Type B pancreatic cell (in vitro differentiated cells): ENCODE data around the gene TICAM2. TPM values are rescaled to one million over a fixed set of nuclear protein-coding genes. Genes with fewer than 3 reads are reported as not detected.

Experiments
- DNase-seq: peaks from one replicate; pipeline ENCODE4 v3.0.0; 2021; ENCODE audit warnings: mixed read lengths; ENCODE audit not compliant: unreplicated experiment; ENCODE audit errors: extremely low spot score
- H3K27ac Mint-ChIP-seq: 2 replicates; pipeline ENCODE4 v1.8.0; 2021; ENCODE audit warnings: mild to moderate bottlenecking, mixed read lengths
- H3K27me3 Mint-ChIP-seq: 2 replicates; pipeline ENCODE4 v1.8.0; 2021; ENCODE audit warnings: mixed read lengths
- H3K36me3 Mint-ChIP-seq: 2 replicates; pipeline ENCODE4 v1.8.0; 2021; ENCODE audit warnings: mixed read lengths
- H3K4me1 Mint-ChIP-seq: one replicate; pipeline ENCODE4 v1.8.0; 2021; ENCODE audit warnings: mixed read lengths; ENCODE audit not compliant: unreplicated experiment
- H3K4me3 Mint-ChIP-seq: 2 replicates; pipeline ENCODE4 v1.8.0; 2021; ENCODE audit warnings: mild to moderate bottlenecking, mixed read lengths
- H3K9me3 Mint-ChIP-seq: 2 replicates; pipeline ENCODE4 v1.8.0; 2021; ENCODE audit warnings: mixed read lengths
- total RNA-seq: library from RNA; stranded (reverse); gene quantifications from 2 replicates; pipeline ENCODE4 v1.2.1, GENCODE V29; 2021; ENCODE audit warnings: low replicate concordance
- TF ChIP-seq, protein P1 (sequence below): fragments of 200-600 bp; sonication (generic); conservative IDR thresholded peaks from 2 replicates; pipeline ENCODE4 v1.5.0; 2021; ENCODE audit warnings: antibody characterized with exemption, mild to moderate bottlenecking

Gene TICAM2
- total RNA-seq, 1 donor from 2014 or later: 1.1 TPM

DNA sequence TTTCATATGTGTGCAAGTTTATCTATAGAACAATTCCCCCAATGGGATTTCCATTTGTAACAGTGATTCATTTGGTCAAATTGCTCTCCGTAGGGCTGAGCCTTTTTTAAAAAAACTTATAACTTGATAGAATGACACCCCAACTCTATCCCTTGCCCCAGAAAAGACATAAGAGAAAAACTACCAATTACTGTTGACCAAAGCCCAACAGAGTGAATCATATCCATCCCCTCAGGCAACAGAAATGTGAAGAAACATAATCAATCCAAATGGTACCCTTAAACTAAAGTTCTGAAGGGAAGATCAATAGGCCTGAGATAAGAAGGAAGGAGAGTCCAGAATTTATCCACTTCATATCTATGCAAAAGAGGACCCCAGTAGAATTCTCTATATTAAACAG is 17.8 kb downstream of the TICAM2 start:
- DNase-seq: no peak
- TF ChIP-seq, protein P1, sequence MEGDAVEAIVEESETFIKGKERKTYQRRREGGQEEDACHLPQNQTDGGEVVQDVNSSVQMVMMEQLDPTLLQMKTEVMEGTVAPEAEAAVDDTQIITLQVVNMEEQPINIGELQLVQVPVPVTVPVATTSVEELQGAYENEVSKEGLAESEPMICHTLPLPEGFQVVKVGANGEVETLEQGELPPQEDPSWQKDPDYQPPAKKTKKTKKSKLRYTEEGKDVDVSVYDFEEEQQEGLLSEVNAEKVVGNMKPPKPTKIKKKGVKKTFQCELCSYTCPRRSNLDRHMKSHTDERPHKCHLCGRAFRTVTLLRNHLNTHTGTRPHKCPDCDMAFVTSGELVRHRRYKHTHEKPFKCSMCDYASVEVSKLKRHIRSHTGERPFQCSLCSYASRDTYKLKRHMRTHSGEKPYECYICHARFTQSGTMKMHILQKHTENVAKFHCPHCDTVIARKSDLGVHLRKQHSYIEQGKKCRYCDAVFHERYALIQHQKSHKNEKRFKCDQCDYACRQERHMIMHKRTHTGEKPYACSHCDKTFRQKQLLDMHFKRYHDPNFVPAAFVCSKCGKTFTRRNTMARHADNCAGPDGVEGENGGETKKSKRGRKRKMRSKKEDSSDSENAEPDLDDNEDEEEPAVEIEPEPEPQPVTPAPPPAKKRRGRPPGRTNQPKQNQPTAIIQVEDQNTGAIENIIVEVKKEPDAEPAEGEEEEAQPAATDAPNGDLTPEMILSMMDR: no peak
- Mint-ChIP-seq H3K27me3 (no peaks in the 10 kb centered on the region), H3K27ac (no peak overlapping the region), H3K36me3 (no peaks in the 10 kb centered on the region), H3K9me3 (no peaks in the 10 kb centered on the region), H3K4me1 (no peaks in the 10 kb centered on the region), H3K4me3 (no peak overlapping the region)

DNA sequence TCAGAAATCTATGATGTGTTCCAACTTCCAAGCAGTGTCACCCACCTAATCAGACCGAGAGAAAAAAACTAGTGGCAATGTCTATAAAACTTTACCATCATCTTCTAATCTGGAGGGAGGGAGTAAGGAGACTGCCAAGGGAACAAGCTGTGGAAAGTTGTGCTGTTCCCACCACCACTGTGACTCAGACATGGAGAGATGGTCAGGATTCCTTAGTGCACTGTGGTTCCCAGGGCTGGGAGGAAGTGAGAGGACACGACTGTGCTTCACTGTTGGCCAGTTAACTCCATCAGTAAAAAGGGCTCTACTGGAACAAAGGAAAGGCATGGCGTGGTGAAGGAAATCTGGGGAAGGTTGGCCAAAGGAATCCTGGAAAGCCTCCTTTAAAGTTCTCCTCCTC is 18.8 kb downstream of the TICAM2 start:
- DNase-seq: no peak
- no peaks in the 10 kb centered on the region for H3K36me3 Mint-ChIP-seq
- H3K4me1 Mint-ChIP-seq: no peaks in the 10 kb centered on the region
- TF ChIP-seq, protein P1: no peak
- H3K4me3 Mint-ChIP-seq: no peak overlapping the region
- H3K27ac Mint-ChIP-seq: no peak overlapping the region
- no peaks in the 10 kb centered on the region for H3K27me3 Mint-ChIP-seq
- H3K9me3 Mint-ChIP-seq: no peaks in the 10 kb centered on the region

DNA sequence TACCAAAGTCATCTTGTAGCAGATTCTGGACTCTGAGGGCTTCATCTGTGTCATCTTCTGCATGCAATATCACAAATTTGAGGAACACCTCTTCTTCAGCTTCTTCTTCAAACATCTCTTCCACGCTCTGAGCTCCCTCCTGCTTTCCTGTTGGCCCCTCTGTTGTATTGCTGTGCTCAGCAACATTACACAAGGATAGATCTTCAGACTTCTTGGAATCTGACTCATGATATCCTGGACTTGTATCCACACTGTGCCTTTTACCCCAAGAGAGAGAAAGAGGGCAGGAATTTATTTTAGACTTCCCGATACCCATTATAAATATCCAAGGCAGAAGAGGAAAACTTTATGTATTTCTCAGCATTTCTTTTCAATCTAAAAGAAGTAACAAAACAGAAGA is 21.3 kb downstream of the TICAM2 start:
- Mint-ChIP-seq H3K9me3 (no peaks in the 10 kb centered on the region), H3K4me3 (no peak overlapping the region), H3K4me1 (no peaks in the 10 kb centered on the region), H3K36me3 (no peaks in the 10 kb centered on the region), H3K27me3 (no peaks in the 10 kb centered on the region), H3K27ac (no peak overlapping the region)
- TF ChIP-seq, protein P1: no peak
- DNase-seq: no peak

DNA sequence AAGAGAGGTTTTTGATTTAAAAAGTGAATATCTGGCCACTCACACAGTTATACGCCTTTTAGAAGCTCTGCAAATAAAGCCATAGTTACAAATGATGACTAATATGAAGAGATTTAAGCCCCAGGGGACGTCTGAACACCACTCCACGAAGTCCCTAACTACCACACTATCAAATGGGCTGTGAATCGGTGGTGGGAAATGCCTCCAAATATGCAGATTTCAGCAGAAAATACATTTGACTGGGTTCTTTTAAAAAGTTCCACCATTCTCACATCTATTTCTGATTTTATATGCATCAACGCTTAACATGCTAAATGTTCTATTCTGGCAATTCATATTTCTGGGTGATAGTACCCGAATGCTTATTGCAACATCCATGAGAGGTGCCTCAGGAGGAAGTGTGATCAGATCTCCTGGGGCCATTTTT is 22.5 kb downstream of the TICAM2 start:
- H3K27ac Mint-ChIP-seq: no peak overlapping the region
- no peaks in the 10 kb centered on the region for H3K9me3 Mint-ChIP-seq
- TF ChIP-seq, protein P1: no peak
- no peaks in the 10 kb centered on the region for H3K36me3 Mint-ChIP-seq
- no peaks in the 10 kb centered on the region for H3K4me1 Mint-ChIP-seq
- DNase-seq: no peak
- no peaks in the 10 kb centered on the region for H3K27me3 Mint-ChIP-seq
- H3K4me3 Mint-ChIP-seq: no peak overlapping the region

DNA sequence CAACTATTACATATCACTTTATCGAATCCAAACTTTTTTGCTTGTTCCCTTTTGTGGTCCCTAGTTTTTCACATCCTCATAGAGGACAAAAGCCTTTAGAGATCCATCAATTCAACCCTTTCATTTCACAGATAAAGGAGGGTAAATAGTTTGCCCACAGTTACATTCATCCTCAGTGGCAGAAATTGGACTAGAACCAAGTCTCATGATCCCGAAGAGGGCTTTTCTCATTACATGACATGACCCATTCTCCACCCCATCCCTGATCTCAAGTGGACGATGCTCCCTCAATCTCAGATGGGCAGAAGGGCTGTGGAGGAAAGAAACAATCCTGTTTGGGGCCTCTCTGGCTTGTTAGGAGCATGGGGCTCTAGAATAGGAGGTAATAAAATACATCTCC is 23.1 kb downstream of the TICAM2 start:
- H3K27ac Mint-ChIP-seq: no peak overlapping the region
- no peaks in the 10 kb centered on the region for H3K9me3 Mint-ChIP-seq

More for the DNA sequence above, 23.1 kb downstream of the TICAM2 start:
- TF ChIP-seq, protein P1: no peak
- H3K27me3 Mint-ChIP-seq: no peaks in the 10 kb centered on the region
- H3K4me3 Mint-ChIP-seq: no peak overlapping the region
- H3K4me1 Mint-ChIP-seq: no peaks in the 10 kb centered on the region
- DNase-seq: no peak
- H3K36me3 Mint-ChIP-seq: no peaks in the 10 kb centered on the region
